HG02571 (cell line): ENCODE data around the gene LPP.

Experiments
- ATAC-seq: cut with Tn5 transposase; IDR thresholded peaks from one replicate; pipeline ENCODE4 v1.9.1; 2021; ENCODE audit warnings: mild to moderate bottlenecking, moderate library complexity; ENCODE audit not compliant: unreplicated experiment

Gene LPP

DNA sequence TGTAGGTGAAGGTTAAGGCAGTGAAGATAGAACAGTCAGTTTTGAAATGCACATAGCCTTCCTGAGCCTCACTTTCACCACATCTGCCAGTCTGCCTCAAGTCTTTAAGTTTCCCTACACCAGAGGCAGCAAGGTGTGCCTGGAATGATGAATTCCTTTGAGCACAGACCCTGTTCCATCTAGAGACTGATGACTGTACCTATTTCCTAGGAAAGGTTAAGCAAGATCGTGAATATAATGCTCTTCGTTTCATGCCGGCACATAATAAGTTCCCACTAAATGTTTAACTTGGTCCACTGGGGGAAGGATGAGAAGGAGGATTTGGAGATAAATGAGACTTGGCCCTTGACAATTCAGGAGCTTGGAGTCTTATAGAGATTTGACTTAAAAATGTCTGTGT is 141.9 kb downstream of the LPP start:
- ATAC-seq: no peak

DNA sequence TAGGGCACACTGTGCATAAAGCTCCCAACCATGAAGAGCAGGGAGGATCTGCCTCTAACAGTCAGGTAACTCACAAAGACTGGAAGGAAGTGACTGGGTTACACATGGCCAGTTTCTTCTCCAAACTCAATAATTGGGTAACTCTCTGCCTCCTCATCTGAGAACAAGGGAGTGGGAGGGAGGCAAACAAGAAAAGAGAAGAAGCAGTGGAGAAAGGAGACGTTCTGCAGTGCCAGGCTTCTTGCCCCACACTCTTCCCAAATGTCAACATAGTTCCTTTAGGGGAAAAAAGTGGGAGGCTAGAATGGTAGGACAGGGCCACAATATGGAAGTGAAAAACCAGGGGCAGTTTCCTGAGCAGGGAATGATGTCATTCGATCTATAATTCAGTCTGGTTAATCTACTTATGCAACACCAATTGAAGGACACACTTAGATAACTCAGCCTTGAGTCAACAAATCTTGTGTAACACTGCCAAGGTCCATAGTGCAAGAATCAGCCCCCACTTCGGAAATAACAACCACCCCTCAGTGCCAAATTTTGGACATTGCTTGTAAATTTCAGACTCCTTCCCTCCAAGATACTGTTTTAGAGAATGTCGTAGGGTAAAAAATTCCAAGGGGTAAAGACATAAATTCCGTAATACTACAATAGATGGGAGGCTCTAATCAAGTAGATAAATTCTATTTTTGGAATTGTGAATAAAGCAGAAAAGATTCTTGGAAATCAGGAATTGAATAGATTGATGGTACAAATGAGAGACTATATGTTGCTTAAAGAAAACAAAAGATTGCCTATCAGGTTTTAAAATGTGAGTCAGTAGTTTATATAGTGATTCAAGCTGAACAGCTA is 143.0 kb downstream of the LPP start:
- no peak for ATAC-seq

DNA sequence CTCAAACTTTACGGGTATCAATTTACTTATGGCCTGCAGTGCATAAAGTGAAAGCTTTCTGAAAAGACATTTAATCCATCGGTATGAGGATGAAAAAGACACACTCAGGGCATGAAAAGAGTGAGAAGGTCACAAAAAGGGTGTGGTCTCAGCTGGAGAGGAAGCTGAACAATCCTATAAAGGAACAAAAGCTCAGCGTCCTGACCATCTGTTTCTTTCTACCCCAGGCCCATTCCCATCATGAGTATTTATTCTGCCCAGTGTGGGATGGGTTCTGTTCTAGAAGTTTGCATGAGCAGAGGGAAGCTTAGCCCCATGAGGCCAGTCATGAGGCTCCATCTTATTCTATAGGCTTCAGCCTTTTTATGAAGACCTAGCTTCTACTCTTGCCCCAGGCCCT is 144.6 kb downstream of the LPP start:
- no peak for ATAC-seq

DNA sequence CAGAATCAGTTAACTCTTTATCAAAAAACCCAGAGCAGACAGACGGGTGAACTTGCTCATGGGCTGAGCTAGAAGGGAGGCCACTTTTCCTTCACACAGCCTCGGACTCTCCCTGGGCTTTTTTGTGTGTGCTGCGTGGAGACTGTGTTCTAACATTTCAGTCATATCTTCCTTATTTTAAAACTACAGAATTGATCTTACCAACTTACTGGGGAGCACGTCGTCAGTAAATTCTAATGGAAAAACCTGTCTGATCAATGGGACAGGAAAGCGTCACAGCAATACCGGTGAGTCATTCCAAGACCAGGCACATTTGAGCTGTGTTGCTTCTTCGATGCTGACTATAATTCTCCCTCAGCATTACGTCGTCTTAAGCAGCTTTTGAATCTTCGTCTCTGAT is 145.1 kb downstream of the LPP start:
- no peak for ATAC-seq

DNA sequence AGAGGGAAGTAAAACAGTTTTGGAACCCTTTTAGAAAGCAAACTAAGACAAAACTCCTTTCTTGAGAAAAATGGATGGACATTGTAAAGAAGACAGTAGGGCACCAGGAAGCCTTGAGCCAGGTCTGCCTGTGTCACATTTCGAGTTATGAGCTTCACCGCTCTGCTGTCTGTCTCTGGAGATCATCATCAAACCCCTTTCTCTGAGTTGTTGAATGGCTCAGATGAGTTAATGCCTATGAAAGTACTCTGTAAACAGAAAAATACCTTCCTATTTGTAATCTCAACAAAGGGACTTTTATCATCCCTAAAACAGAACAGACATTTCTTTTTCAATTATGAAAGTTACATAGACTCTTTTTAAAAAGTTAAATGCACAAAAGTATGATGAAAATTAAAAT is 145.8 kb downstream of the LPP start:
- no peak for ATAC-seq

DNA sequence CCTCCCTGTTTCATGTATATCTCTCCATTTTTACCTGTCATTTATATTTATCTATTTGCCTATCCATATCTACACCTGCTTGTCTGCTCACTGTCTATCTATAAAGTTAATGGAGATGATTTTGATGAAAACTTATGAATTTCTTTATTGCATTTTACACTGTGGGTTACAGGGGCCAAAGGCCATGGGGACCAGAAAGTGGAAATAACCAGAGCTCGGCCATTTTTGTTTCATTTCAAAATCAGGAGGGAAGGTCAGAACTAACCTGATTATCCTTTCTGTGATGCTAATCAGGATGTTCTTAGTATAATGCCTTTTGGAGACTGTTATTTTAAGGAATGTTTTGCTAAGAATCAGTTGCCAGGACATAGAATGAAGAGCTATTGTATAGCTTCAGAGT is 147.2 kb downstream of the LPP start:
- no peak for ATAC-seq

DNA sequence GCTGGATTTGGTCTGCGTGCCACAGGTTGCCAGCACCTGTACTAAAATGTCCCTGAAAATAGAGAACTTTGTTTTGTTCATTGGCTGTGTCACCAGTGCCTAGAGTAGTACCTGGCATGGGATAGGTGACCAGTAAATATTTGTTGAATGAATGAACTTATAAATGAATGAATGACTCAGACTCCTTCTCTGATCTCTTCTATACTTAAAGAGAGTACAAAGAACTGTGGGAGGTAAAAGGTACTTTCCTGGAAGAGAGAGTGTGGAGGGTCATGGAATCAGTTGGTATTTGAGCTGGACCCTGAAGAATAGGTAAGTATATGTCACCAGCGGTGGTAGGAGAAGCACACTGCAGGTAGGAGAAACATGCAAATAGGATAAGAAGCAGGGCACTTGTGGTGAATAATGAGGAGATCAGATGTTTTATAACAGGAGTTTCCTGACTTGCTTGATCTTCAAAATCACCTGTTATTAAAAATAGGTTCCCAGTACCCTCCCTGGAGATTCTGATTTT is 149.4 kb downstream of the LPP start:
- no peak for ATAC-seq

DNA sequence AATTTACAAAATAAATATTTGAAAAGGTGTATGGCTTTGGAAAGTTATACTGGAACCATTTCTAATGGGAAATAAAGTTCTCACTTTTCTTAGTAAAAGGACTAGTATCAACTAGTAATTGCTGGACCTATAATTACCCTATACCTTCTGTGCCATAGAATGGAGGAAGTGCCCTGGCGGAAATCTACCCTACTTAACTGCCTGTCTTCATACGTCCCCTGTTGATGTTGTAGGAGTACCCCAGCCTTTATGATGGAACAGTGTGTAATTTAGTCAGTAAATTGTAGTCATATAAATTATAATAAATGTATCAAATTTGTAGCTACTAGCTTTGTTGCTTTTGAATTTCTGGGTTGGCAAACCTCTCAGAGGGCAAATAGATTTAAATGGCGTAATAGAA is 149.9 kb downstream of the LPP start:
- no peak for ATAC-seq

DNA sequence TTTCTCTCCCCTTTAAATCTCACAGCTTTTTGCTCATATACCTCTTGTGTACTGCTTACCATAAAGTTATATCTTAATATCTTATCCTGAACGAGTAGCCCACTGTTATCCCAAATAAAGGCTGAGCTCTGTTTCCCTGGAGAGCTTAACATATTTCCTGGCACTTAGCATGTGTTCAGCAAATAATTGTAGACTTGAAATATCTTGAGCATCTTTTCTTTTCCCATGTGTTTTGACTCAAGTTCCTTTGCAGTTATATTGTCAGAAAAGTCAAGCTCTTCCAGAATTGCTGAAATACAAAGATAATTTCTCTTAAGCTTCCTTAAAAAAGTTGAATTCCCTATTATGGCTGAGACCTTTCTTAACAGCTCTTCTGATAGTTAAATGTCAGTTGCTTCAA is 150.5 kb downstream of the LPP start:
- ATAC-seq: no peak

DNA sequence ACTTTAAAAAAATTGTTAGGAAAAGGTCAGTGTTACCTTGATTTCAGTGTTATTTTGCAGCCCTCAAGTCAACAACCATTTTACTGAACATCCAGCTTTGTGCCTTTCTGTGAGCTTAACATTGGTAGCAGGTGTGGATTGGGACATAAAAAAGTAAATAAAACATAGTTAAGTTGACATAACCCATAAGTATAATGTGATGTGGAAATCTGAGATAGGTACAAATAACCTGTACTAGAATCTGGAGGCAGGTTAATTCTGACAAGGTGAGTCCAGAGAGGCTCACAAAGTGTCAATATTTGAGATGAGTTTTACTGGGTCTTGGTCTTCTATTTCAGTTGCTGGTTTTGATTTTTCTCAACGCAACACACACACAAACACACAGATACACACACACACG is 151.3 kb downstream of the LPP start:
- ATAC-seq: no peak

DNA sequence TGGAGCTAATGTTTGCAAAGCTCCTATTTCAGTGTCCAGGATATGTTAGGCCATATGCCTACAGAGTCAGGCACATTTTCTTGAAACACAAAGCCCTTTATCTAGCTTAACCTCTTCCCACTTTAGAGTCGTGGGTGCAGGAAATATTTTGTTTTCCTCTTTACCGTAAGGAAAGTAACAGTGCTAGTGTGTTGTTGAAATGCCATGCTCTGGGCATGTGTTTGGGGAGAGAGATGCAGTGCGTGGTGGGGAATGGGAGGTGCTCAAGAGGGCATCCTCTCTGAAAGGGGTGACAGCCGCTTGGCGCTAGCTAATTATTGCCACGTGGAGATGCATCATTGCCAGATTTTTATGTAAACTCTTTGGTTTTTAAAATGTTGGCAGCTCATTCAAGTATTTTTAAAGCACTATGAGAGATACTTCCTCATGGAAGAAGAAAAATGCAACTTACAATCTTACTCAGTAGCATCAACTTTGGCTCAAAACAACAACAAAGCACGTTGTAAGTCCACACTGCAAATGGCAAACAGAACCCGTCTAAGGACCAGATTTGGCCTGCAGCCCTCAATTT is 152.6 kb downstream of the LPP start:
- no peak for ATAC-seq

DNA sequence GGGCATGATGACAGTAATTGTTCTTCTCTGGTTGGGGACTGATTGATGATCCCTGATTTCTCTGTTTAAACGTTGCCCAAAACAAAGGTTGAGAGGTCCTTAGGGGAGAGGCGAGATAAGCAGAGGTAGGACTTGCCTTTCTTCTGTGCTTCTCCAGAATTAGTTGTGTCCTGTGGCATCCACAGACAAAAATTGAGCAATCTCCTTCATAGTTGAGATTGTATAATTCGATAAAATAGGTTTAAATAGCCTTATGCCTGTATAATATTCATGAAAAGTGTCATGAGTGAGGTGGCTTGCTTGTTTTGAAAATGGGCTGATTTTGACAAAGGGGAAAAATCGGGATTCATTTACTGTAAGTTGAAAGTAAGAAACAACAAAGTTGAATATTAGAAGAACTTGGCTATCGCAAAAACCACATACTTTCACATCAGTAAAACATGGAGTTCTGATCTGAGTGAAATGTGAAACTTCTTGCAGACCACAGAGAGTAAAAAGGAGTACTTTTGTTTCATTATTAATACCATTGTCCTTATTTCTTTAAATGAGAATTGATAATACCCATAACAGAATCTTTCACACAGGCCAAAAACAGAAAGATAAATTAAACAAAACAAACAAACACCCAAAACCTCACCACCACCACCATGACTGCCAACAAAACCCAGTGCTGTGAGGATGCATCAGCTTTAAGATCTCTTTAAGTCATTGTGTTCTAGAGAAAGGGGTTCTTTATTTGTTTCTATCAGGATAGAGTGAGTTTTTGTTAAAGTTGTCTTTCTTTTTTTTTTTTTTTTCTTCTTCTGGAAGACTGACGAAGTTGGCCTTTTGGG is 155.7 kb downstream of the LPP start:
- ATAC-seq: peak; percentile 95

DNA sequence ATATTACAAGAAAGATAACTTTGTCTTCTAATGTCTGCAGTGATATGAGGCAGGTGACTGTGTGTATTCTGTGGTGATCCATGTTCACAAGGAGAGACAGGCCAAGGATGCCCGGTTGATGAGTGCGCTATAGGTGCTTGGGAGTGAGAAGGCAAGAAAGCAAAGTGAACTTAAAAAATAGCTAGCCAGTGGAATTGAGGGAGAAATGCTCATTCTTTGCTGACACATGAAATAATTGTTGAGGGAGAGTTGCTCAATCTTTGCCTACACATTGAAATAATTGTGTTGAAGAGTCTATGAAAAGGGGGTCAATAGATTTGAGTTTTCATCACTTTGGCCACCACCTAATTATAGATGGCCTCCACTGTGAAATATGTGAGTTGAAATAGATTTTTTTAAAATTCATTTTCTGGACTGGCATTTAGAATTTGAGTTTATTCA is 156.3 kb downstream of the LPP start:
- ATAC-seq: no peak

DNA sequence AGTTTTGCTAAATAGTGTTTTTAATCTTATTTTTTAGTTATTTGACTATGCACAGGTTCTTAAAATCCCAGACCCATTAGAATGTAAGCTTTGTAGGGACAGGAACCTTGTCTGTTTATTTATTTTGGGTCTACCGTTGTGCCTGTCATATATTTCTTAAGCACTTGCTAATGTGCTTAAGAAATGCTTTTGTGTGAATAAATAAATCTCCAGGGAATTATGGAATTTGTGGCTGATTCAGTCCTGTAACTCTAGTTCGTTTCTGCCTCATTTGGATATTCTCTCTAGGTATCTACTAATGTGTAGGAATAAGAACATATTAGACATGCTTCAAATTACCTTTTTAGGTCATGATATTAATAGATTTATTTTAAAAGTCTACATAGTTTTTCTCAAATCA is 161.6 kb downstream of the LPP start:
- ATAC-seq: no peak

DNA sequence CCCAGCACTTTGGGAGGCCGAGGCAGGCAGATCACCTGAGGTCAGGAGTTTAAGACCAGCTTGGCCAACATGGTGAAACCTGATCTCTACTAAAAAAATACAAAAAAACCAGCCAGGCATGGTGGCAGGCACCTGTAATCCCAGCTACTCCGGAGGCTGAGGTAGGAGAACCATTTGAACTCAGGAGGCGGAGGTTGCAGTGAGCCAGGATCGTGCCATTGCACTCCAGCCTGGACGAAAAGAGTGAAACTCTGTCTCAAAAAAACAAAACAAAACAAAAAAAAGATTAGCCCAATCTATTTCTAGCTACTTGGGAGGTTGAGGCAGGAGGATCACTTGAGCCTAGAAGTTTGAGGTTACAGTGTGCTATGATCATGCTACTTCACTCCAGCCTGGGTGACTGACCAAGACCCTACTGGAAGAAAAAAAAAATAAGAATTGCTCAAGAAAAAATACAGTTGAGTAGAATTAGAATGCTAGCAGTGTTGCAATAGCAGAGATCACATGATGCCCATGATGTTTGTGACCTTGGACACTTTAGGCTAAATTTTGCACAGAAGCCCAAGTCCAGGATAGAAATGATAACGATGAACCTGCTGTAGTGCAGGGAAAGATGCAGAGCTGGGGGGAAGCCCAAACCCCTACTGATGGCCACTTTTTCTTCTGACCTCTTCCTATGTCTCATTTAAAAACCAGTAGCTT is 162.2 kb downstream of the LPP start:
- ATAC-seq: no peak

DNA sequence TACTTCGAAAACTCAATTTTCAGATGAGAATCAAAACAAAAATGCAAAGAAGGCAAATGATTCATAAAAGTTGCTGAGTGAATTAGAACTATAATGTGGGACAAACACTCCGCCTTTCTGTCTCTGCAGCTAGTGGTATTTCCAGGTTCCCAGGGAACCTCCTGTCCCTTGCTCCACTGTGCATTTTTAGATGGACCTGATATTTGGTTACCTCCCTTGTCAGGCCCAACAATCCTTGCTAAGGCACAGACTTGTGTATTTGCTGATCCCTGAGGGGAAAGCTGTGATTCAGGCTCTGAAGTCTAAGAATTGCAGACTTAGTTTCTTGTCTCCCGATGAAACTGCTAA is 162.7 kb downstream of the LPP start:
- ATAC-seq: no peak

DNA sequence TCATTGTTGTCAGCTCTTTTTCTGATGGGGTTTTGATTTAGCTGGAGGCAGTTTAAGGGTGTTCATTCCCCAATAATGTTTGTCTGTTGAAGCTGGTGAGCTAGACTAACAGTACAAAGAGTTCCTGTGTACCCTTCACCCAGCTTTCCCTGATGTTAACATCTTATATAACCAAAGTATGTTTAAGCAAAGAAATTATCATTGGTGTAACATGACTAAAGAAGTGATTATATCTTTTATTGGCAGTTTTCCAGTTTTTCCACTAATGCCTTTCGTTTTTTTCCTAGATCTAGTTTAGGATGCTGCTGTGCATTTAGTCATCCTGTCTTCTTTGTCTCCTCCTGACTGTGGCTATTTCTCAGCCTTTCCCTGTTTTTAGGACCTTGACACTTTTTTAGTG is 165.6 kb downstream of the LPP start:
- no peak for ATAC-seq

DNA sequence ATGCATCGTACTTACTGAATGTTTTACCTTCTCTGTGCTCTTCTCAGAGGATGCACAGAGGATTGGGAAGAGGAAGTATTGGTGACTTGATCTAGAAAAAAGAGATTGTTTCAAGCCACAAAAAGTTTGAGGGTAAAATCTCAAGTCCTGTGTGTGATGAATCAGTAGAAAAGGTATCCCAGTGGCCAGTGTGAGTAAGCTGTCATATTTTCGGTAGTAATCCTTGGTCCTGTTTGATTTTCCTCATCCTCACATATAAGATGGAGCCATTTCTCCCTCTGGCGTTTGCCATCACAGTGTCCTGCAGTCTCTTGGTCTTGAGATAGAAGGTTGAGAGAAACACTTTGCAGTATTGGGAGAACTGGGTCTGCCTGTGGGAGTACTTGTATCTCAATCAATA is 166.8 kb downstream of the LPP start:
- ATAC-seq: no peak

DNA sequence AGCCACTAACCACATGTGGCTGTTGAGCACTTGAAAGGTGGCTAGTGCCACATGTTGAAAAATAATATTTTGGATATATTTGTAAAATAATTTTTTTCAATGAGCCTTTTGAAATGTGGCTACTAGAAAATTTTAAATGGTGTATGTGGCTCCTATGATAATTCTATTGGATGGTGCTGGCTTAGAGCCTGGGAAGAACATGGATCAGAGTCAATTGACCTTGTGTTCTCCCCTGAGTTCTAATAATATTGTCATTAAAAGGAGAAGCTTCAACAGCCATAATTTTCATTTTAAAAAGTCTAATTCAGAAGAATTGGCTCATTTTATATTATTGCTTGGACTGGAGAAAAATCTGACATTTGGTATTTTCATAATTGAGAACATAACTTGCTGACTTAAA is 167.3 kb downstream of the LPP start:
- no peak for ATAC-seq

DNA sequence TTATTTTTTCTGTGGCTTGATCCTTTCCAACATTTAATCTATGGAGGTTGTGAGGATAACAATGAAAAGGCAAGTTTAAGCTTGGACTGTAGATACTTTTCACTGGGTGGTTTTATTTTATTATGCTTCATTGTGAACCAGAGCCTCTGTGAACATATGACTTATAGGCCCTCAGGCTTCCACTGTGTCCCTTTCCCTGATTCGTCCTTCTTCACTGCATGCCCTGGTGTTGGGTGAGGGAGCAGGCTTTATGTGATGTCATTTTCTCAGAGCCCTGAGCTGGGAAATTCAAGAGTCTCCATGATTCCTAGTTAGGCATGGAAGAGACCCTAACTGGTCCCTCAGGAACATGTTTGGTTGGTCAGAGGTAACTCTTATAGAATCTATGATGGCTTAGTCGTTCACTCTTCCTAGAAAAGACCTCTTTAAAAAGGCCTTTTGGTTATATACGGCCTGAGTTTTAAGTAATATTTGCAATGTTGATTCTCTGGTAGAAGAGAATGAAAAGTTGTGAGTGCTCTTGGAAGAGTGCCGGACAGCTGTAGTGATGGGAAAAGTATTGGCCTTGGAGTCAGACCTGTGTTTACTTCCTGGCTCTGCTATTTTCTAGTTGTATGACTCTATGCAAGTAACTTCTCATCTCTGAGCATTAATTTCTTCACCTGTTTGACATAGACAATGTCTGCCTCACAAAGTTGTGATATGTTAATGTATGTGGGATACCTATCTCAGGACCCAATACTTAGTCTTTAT is 168.4 kb downstream of the LPP start:
- ATAC-seq: no peak
